Naive thymus-derived CD4-positive, alpha-beta T cell (primary cell): ENCODE results near the gene RNASEL. TPM values are rescaled to one million over a fixed set of nuclear protein-coding genes. Genes with fewer than 3 reads are reported as not detected.

Experiments
- ATAC-seq: fragments of 150-1000 bp; cut with Tn5 transposase; 2 replicates; pipeline ENCODE4 v1.10.0; 2021; ENCODE audit warnings: mild to moderate bottlenecking, moderate library complexity
- CTCF ChIA-PET: fragments of 350-600 bp; sonication (Branson Sonifier 250); formaldehyde crosslinking; loops from one replicate; lab custom pipeline; 2021; ENCODE audit warnings: antibody characterized with exemption; lab: Charles Lee
- POLR2A ChIA-PET: fragments of 350-600 bp; sonication (Branson Sonifier 250); formaldehyde crosslinking; loops from one replicate; lab custom pipeline; 2021; ENCODE audit warnings: antibody characterized with exemption, inconsistent platforms; lab: Charles Lee
- DNase-seq, 9 donors: peaks; one replicate each; pipeline versions ENCODE4 v3.0.0 to v3.0.0-alpha.2; 2020 to 2022; ENCODE audit warnings: mixed read lengths in 1 of 9
- H3K27ac ChIP-seq: one replicate; pipeline ENCODE4 v1.7.0; 2013; ENCODE audit warnings: mild to moderate bottlenecking, low read depth, low read length, moderate library complexity
- H3K27me3 ChIP-seq, 2 donors: one replicate each; pipeline ENCODE4 v1.7.0; 2013; ENCODE audit warnings: low read length in 2 of 2, mild to moderate bottlenecking in 2 of 2, moderate library complexity in 2 of 2; ENCODE audit not compliant: control insufficient read depth in 2 of 2, insufficient read depth in 2 of 2
- H3K36me3 ChIP-seq, 3 experiments: 1 replicate in 2 of 3; 2 replicates in 1 of 3; pipeline ENCODE4 v1.7.0; 2013; ENCODE audit warnings: low read length in 3 of 3, mild to moderate bottlenecking in 3 of 3, moderate library complexity in 1 of 3; ENCODE audit not compliant: insufficient read depth in 3 of 3, control insufficient read depth in 2 of 3
- H3K4me1 ChIP-seq, 2 donors: one replicate each; pipeline ENCODE4 v1.7.0; 2013; ENCODE audit warnings: low read length in 2 of 2, mild to moderate bottlenecking in 2 of 2, moderate library complexity in 1 of 2; ENCODE audit not compliant: control insufficient read depth in 2 of 2, insufficient read depth in 2 of 2
- H3K4me3 ChIP-seq: 2 replicates; pipeline ENCODE4 v1.7.0; 2013; ENCODE audit warnings: mild to moderate bottlenecking, low read length
- H3K9me3 ChIP-seq, 3 experiments: 1 replicate in 2 of 3; 2 replicates in 1 of 3; pipeline ENCODE4 v1.7.0; 2013; ENCODE audit warnings: low read length in 3 of 3; ENCODE audit not compliant: control insufficient read depth in 2 of 3
- H3K27ac Mint-ChIP-seq, 9 donors: one replicate each; pipeline ENCODE4 v1.8.0; 2020 to 2022; ENCODE audit warnings: mixed read lengths in 9 of 9, mild to moderate bottlenecking in 8 of 9, moderate library complexity in 5 of 9, inconsistent platforms in 2 of 9
- H3K27me3 Mint-ChIP-seq, 5 donors: one replicate each; pipeline ENCODE4 v1.8.0; 2021 to 2022; ENCODE audit warnings: mixed read lengths in 5 of 5, mild to moderate bottlenecking in 1 of 5
- H3K36me3 Mint-ChIP-seq, 5 donors: one replicate each; pipeline ENCODE4 v1.8.0; 2020 to 2022; ENCODE audit warnings: mixed read lengths in 5 of 5, mild to moderate bottlenecking in 3 of 5, inconsistent platforms in 1 of 5
- H3K4me1 Mint-ChIP-seq, 7 donors: one replicate each; pipeline ENCODE4 v1.8.0; 2020 to 2022; ENCODE audit warnings: mixed read lengths in 7 of 7, mild to moderate bottlenecking in 3 of 7, inconsistent platforms in 1 of 7
- H3K4me3 Mint-ChIP-seq, 10 donors: one replicate each; pipeline ENCODE4 v1.8.0; 2020 to 2022; ENCODE audit warnings: mild to moderate bottlenecking in 10 of 10, mixed read lengths in 10 of 10, moderate library complexity in 6 of 10, inconsistent platforms in 2 of 10
- H3K9me3 Mint-ChIP-seq, 11 donors: one replicate each; pipeline ENCODE4 v1.8.0; 2020 to 2022; ENCODE audit warnings: mixed read lengths in 11 of 11, mild to moderate bottlenecking in 4 of 11, inconsistent platforms in 1 of 11, moderate library complexity in 1 of 11
- intact Hi-C, 2 donors: fragments of 100-400 bp; cut with micrococcal nuclease; formaldehyde crosslinking; loops; one replicate each; pipeline ENCODE4 v1.15.1; 2023
- polyA plus RNA-seq, 2 donors: library from polyadenylated mRNA; unstranded; fragments of 300-500 nt; fragmentation: Illumina TruSeq; gene quantifications; one replicate each; pipeline ENCODE4 v1.2.3, GENCODE V29; 2021
- total RNA-seq, 6 experiments: library from RNA in 5 of 6; stranded (reverse) in 5 of 6; gene quantifications; 1 replicate in 5 of 6; 2 replicates in 1 of 6; pipeline ENCODE4 v1.2.3 and lab custom pipeline; 2021 to 2026

RNASEL gene
- total and polyA plus RNA-seq, 7 experiments from 2014 or later, result 5.7 to 34.9 (median 12.1) TPM

- no peaks in the 10 kb centered on the region for H3K9me3 Mint-ChIP-seq
- peaks cover 5 to 19% (median 7%) of the 10 kb centered on the region in 3 experiments for H3K36me3 ChIP-seq
- POLR2A ChIA-PET, result no interaction called here
Measured at GRCh38 chr1:182569939-182570610, 19.0 kb downstream of the RNASEL start.

GRCh38 chr1:182568647-182569284 lies 20.3 kb downstream of the RNASEL start:
- no peak for ATAC-seq
- no peak overlapping the region for H3K27ac ChIP-seq
- no peaks in the 10 kb centered on the region for H3K4me1 ChIP-seq
- peaks cover 0 to 10% (median 0%) of the 10 kb centered on the region in 5 donors for H3K27me3 Mint-ChIP-seq
- H3K4me1 Mint-ChIP-seq, result no peaks in the 10 kb centered on the region
- no peaks in the 10 kb centered on the region for H3K9me3 ChIP-seq
- H3K4me3 ChIP-seq, result no peak overlapping the region
- intact Hi-C loops, result no loop called here
- no peak overlapping the region for H3K27ac Mint-ChIP-seq
- no peaks in the 10 kb centered on the region for H3K9me3 Mint-ChIP-seq
- H3K4me3 Mint-ChIP-seq, result no peak overlapping the region
- peaks cover 0 to 9% (median 0%) of the 10 kb centered on the region in 3 experiments for H3K36me3 ChIP-seq
- ChIA-PET POLR2A (interaction anchor here (0.7 kb wide), 1 partner anchor 140 kb away, joined by 3 read pairs; no protein-coding TSS in a partner anchor), CTCF (no interaction called here)
- peaks cover 0 to 3% of the 10 kb centered on the region in 2 donors for H3K27me3 ChIP-seq
- peaks cover 0 to 12% (median 10%) of the 10 kb centered on the region in 5 donors for H3K36me3 Mint-ChIP-seq
- DNase-seq, result no peak

More at GRCh38 chr1:182569939-182570610, 19.0 kb downstream of the RNASEL start:
- Mint-ChIP-seq H3K27me3 (peaks cover 0 to 10% (median 0%) of the 10 kb centered on the region in 5 donors), H3K27ac (no peak overlapping the region), H3K4me1 (no peaks in the 10 kb centered on the region), H3K4me3 (no peak overlapping the region), H3K36me3 (peaks cover 2 to 16% (median 15%) of the 10 kb centered on the region in 5 donors)
- ATAC-seq (no peak), DNase-seq (no peak)
- Histone ChIP-seq H3K4me3 (no peak overlapping the region), H3K4me1 (no peaks in the 10 kb centered on the region), H3K27ac (no peak overlapping the region), H3K27me3 (peaks cover 0 to 3% of the 10 kb centered on the region in 2 donors), H3K9me3 (no peaks in the 10 kb centered on the region)
- CTCF ChIA-PET, result no interaction called here
- intact Hi-C loops, result no loop called here

GRCh38 chr1:182567629-182568028 lies 21.4 kb downstream of the RNASEL start:
- Mint-ChIP-seq H3K27ac (no peak overlapping the region), H3K27me3 (peaks cover 0 to 10% (median 0%) of the 10 kb centered on the region in 5 donors), H3K4me3 (no peak overlapping the region), H3K9me3 (no peaks in the 10 kb centered on the region), H3K36me3 (peaks cover 0 to 7% (median 3%) of the 10 kb centered on the region in 5 donors), H3K4me1 (no peaks in the 10 kb centered on the region)
- DNase-seq, result no peak
- peaks cover 0 to 3% of the 10 kb centered on the region in 2 donors for H3K27me3 ChIP-seq
- CTCF ChIA-PET, result no interaction called here
- intact Hi-C loops, result no loop called here
- H3K36me3 ChIP-seq, result peaks cover 0 to 1% (median 0%) of the 10 kb centered on the region in 3 experiments
- ATAC-seq, result no peak
- no peak overlapping the region for H3K27ac ChIP-seq
- no peak overlapping the region for H3K4me3 ChIP-seq
- POLR2A ChIA-PET, result no interaction called here
- no peaks in the 10 kb centered on the region for H3K4me1 ChIP-seq
- H3K9me3 ChIP-seq, result no peaks in the 10 kb centered on the region

- Mint-ChIP-seq H3K9me3 (no peaks in the 10 kb centered on the region), H3K27me3 (peaks cover 0 to 10% (median 0%) of the 10 kb centered on the region in 5 donors), H3K4me1 (no peaks in the 10 kb centered on the region), H3K27ac (no peak overlapping the region), H3K4me3 (no peak overlapping the region), H3K36me3 (peaks cover 0 to 4% (median 0%) of the 10 kb centered on the region in 5 donors)
- intact Hi-C loops, result no loop called here
- CTCF ChIA-PET, result no interaction called here
- no peaks in the 10 kb centered on the region for H3K4me1 ChIP-seq
- H3K27me3 ChIP-seq, result peaks cover 0 to 3% of the 10 kb centered on the region in 2 donors
- DNase-seq, result no peak
- ATAC-seq, result no peak
- POLR2A ChIA-PET, result no interaction called here
- no peak overlapping the region for H3K4me3 ChIP-seq
- no peak overlapping the region for H3K27ac ChIP-seq
- H3K36me3 ChIP-seq, result no peaks in the 10 kb centered on the region
- no peaks in the 10 kb centered on the region for H3K9me3 ChIP-seq
Measured at GRCh38 chr1:182565537-182565936, 23.5 kb downstream of the RNASEL start.

- POLR2A ChIA-PET, result no interaction called here
Measured at GRCh38 chr1:182564406-182565004, 24.6 kb downstream of the RNASEL start.

GRCh38 chr1:182563095-182563494 lies 26.0 kb downstream of the RNASEL start:
- Mint-ChIP-seq H3K36me3 (peaks cover 0 to 5% (median 3%) of the 10 kb centered on the region in 5 donors), H3K27ac (no peak overlapping the region), H3K4me3 (no peak overlapping the region), H3K9me3 (no peaks in the 10 kb centered on the region), H3K4me1 (no peaks in the 10 kb centered on the region), H3K27me3 (peaks cover 0 to 10% (median 3%) of the 10 kb centered on the region in 5 donors)
- no peaks in the 10 kb centered on the region for H3K9me3 ChIP-seq
- H3K27ac ChIP-seq, result no peak overlapping the region
- CTCF ChIA-PET, result no interaction called here
- intact Hi-C loops, result no loop called here
- H3K4me1 ChIP-seq, result no peaks in the 10 kb centered on the region
- H3K4me3 ChIP-seq, result no peak overlapping the region
- H3K36me3 ChIP-seq, result no peaks in the 10 kb centered on the region
- POLR2A ChIA-PET, result no interaction called here
- no peak for DNase-seq
- peaks cover 0 to 3% of the 10 kb centered on the region in 2 donors for H3K27me3 ChIP-seq
- no peak for ATAC-seq

More at GRCh38 chr1:182564406-182565004, 24.6 kb downstream of the RNASEL start:
- intact Hi-C loops, result no loop called here
- Mint-ChIP-seq H3K27ac (no peak overlapping the region), H3K4me3 (no peak overlapping the region), H3K9me3 (no peaks in the 10 kb centered on the region), H3K27me3 (peaks cover 0 to 10% (median 3%) of the 10 kb centered on the region in 5 donors), H3K4me1 (no peaks in the 10 kb centered on the region), H3K36me3 (peaks cover 0 to 4% (median 3%) of the 10 kb centered on the region in 5 donors)
- DNase-seq (no peak), ATAC-seq (no peak)
- CTCF ChIA-PET, result no interaction called here
- H3K27me3 ChIP-seq, result peaks cover 0 to 3% of the 10 kb centered on the region in 2 donors
- no peaks in the 10 kb centered on the region for H3K36me3 ChIP-seq
- H3K4me3 ChIP-seq, result no peak overlapping the region
- no peaks in the 10 kb centered on the region for H3K4me1 ChIP-seq
- no peaks in the 10 kb centered on the region for H3K9me3 ChIP-seq
- no peak overlapping the region for H3K27ac ChIP-seq
